Activated CD8-positive, alpha-beta memory T cell treated with anti-CD3 and anti-CD28 coated beads for 4 hours (primary cell): ENCODE results near the gene TBX21.

ENCODE experiments used
- DNase-seq, 2 donors: peaks; one replicate each; pipeline ENCODE4 v3.0.0-alpha.2; 2020; ENCODE audit warnings: low read depth in 2 of 2

Gene TBX21

GRCh38 chr17:47774331-47774730 is 41.3 kb downstream of the TBX21 start:
- DNase-seq = no peak

GRCh38 chr17:47774987-47775580 is 42.0 kb downstream of the TBX21 start:
- DNase-seq = no peak

GRCh38 chr17:47776330-47777197 is 43.5 kb downstream of the TBX21 start:
- no peak for DNase-seq

GRCh38 chr17:47778184-47778635 is 45.2 kb downstream of the TBX21 start:
- DNase-seq = no peak

- no peak for DNase-seq
Measured at GRCh38 chr17:47781397-47781796, 48.4 kb downstream of the TBX21 start.

GRCh38 chr17:47785538-47786123 is 52.6 kb downstream of the TBX21 start:
- DNase-seq = no peak

- peak in 1 of 2 donors; percentile 13 for DNase-seq
Measured at GRCh38 chr17:47789611-47790561, 56.9 kb downstream of the TBX21 start.

- DNase-seq = no peak
Measured at GRCh38 chr17:47791025-47791424, 58.0 kb downstream of the TBX21 start.

GRCh38 chr17:47792457-47792856 is 59.4 kb downstream of the TBX21 start:
- no peak for DNase-seq

GRCh38 chr17:47792979-47793378 is 59.9 kb downstream of the TBX21 start:
- DNase-seq = no peak
